ENCODE results near the gene AJAP1. TPM values are rescaled to one million over a fixed set of nuclear protein-coding genes. Genes with fewer than 3 reads are reported as not detected.

Gene AJAP1
- total RNA-seq, 1 donor from 2014 or later = not detected

DNA sequence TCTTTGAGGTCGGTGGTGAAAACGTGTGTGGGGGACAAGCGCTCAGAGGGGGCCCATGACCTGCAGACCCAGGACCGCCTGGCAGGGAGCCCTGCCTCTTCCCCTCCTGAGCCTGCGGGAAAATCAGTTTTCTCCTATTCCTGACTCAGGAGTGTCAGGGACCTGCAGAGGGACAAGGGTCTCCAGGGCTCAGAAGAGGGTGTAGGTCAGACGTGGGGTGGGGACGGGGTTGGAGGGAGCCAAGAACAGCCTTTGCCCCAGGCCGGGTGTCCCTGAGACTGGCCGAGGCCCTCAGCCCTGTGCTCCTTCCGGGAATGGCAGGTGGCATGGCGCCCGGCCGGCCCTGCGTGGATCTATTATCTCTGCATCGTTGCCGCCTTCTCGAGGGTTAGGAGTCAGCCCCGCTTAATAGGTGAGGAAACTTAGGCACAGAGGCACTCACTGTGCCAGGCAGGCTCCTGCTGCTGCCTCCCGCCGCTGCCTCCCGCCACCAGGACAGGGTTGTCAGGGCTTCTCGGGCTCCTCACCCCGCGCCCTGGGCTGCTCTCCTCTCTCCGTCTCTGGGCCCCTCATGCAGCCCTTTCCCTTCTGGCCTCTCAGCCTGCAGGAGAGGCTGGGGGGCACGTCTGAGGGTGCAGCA is 37.5 kb downstream of the AJAP1 start:
- no peak for ATAC-seq
- DNase-seq (ENCODE audit: missing footprints) = no peak
- intact Hi-C loops (cut with DNase I) = no loop called here

DNA sequence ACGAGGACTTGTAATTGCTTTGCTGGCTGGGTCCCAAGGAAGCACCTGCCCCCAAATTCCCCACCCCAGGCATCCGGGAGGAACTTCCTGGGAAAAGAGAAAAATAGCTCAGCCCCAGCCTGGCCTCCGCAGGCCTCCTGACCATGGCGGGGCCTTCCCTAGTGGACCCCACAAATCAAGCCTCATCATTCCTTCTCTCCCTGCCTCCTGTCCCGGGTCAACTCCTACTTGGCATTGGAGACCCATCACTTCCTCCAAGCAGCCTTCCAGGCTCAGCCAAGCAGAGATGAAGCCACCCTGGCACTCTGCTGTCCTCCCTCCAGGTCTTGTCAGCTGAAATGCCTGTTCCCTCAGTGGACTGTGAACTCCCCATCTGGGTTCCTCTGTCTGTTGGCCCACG is 38.0 kb downstream of the AJAP1 start:
- intact Hi-C loops (cut with DNase I) = no loop called here
- no peak for DNase-seq (ENCODE audit: missing footprints)
- ATAC-seq = no peak

DNA sequence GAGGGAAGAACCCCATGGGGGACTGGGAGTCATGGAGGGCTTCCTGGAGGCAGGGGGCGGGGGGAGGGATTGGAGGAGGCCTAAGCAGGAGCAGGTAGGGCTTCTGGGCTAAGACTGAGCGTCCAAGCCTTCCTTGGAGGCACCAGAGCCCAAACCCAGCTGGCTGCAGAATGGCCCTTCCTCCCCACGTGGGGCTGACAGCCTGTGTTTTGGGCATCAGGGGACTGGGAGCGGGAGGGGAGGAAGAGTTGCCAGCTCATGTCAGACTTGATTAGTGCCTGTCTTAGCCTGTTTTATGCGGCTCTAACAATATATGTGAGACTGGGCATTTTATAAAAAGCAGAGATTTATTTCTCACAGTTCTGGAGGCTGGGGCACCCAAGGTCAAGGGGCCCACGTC is 38.9 kb downstream of the AJAP1 start:
- DNase-seq (ENCODE audit: missing footprints) (no peak), ATAC-seq (no peak)
- intact Hi-C loops (cut with DNase I) = no loop called here

DNA sequence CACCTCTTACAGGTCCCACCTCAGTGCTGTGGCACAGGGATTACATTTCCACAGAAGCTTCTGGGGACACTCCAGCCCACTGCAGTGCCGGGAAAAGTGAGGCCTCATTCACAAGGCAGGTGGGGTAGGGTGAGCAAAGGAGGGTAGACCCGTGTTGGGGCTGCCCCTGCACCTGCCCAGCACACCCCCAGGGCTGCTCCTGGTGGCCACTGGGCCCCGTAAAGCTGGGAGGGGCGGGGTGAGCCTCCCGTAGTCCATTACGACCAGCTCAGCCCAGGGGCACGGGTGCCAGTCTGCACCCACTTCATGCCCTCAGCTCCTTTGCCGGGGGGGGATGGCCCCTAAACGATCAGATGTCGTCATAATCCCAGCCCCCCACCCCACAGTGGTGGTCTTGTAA is 39.5 kb downstream of the AJAP1 start:
- no peak for ATAC-seq
- no peak for DNase-seq (ENCODE audit: missing footprints)
- intact Hi-C loops (cut with DNase I) = no loop called here

DNA sequence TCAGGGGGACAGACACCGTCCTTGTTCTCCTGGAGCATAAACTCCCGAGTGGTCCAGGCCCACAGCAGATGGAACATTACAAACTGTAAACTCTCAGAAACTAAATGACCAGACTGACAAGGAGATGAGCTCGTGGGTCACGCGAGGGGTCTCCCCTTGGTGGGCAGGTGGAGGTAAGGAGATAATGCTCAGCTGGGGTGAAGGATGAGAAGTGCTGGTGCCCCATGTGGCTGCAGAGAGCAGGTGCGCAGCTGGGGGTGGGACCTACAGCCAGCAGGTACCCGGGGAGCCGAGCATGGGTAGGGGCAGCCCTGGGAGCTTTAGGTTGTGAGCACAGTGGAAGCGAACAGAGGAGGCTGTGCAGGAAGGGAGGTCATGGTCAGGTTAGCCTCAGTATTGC is 40.1 kb downstream of the AJAP1 start:
- ATAC-seq (no peak), DNase-seq (ENCODE audit: missing footprints) (no peak)
- intact Hi-C loops (cut with DNase I) = no loop called here

DNA sequence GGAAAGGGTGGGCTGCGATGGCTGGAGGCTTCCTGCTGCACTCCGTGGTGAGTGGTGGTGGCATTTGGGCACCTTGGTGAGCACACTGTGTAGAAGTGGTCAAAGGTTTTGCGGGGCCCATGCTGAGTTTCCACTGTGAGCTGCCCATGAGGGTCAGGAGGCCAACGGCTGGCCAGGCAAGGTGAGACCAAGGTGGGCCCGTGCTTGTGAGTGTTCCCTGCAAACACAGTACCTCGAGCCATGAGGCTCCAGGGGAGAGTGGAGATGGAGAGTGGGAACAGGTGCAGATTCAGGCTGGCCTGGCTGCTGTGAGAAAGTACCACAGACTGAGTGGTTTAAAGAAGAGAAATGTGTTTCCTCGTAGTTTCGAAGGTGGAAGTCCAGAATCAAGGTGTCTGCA is 40.8 kb downstream of the AJAP1 start:
- no peak for DNase-seq (ENCODE audit: missing footprints)
- intact Hi-C loops (cut with DNase I) = no loop called here
- no peak for ATAC-seq

DNA sequence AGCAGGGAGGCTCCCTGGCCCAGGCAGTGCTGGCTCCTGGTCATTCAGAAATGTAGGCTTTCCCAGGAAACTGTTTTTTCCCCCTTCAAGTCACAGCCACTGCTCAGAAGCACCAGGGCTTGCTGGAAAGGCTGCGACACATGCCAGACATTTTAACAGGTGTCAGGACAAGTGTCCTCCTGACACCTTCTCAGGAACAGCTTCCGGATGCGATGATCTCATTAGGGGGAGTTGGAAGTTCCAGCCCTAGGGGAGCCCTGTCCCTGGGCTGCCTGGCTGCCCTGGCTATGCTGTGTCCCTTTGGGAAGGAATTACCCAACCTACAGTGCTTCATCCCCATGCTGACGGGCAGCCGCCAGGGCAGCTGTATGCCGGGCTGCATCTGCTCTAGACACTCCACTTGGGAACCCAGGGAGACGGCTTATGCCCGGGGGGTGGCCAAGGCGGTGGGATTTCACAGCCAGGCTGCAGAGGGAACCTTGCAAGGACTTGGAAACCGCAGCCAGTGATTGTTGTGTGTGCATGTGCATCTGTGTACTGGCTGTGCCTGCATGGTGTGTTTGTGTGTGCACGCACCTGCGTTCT is 41.8 kb downstream of the AJAP1 start:
- intact Hi-C loops (cut with DNase I) = no loop called here
- DNase-seq (ENCODE audit: missing footprints) = no peak
- ATAC-seq = no peak

DNA sequence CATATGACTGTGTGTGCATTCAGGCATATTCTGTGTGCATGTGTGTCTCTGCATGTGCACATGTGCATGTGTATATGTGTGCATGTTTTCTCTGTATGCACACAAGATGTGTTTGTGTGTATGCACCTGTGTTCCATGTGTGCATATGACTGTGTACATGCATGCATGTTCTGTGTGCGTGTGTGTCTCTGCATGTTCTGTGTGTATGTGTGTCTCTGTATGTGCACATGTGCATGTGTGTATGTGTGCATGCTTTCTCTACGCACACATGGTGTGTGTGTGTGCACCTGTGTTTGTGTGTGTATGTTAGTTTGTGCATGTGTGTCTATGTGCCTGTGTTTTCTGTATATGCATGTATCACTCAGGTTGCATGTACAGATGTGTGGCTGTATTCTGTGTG is 42.3 kb downstream of the AJAP1 start:
- ATAC-seq = no peak
- no peak for DNase-seq (ENCODE audit: missing footprints)
- intact Hi-C loops (cut with DNase I) = no loop called here

DNA sequence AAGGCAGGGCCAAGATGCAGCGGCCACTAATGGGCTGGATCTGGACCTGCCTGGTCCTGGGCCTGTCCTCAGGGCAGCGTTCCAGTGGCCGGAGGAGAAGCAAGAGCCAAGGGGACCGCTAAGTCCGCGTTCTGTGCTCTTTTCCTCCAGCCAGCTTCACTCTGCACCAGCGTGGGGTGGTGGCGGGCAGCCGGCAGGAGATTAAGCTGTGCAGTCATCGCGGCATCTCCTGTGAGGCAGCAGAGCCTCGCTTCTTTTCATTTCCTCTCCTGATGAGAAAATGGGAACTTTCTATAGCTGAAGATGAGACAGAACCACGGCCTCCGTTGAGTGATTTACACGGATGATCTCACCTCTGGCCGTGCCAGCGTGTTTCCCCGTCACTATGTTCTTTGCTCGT is 43.4 kb downstream of the AJAP1 start:
- no peak for DNase-seq (ENCODE audit: missing footprints)
- no peak for ATAC-seq
- intact Hi-C loops (cut with DNase I) = no loop called here

DNA sequence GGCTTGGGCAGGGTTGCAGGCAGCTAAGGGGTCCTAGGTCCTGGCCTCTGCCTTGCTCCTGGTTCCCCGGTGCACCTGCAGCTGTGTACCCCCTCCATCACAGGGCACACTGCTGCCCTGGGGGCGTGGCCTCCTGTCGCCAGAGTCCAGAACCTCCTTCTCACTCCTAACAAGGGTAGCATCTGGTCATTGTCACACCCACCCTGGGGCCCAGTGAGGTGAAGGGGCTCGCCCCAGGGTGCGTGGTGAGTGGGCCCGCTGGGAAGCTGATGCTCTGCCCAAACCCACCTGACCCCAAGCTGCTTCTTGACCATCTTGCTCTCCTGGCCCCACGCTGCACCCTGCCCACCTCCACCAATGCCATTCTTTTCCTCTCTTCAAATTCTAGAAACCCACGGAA is 44.5 kb downstream of the AJAP1 start:
- peak; percentile 31 for DNase-seq (ENCODE audit: missing footprints)
- intact Hi-C loops (cut with DNase I) = no loop called here
- ATAC-seq = no peak

DNA sequence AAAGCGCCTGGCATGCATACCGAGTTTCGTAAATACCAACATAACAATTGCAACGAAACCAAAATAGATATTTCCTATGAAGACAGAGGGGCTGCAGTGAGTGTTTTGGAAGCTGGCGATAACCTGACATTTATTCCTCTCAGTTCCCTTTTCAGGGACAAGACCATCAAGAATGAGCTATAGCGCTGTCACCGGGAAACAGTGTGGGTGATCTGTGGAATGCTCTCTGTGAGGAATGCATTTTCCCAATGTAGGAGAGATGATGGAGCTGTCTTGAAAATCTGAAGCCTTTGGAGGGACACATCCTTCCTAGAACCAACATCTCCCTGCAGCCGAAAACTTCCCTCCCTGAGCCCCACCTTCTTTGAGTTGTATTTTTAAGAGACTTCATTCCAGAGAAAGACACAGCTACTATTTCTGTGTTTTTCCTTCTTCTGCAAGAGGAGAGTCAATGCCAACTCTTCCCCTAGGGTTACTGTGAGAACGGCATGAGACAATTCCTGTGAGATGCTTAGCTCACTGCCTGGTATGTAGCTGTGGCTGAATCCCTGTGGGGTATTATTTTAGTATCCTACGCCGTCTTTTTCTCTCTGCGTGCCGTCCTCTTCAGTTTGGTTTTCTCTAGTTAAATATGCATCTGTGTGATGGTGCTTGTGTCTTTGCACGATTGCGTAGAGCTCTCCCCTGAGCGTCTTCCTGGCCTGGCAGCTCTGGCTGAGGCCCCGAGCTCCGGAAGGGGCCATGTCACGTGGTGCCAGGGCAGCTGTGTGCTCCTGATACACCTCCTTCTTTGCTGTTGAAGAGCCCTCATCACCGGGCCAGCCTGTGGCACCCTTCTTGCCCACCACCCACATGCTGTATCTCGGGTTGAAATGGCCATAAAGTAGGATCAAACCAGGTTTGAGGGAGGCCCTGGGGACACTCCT is 45.2 kb downstream of the AJAP1 start:
- DNase-seq (ENCODE audit: missing footprints) (peak; percentile 2), ATAC-seq (no peak)
- intact Hi-C loops (cut with DNase I) = no loop called here

DNA sequence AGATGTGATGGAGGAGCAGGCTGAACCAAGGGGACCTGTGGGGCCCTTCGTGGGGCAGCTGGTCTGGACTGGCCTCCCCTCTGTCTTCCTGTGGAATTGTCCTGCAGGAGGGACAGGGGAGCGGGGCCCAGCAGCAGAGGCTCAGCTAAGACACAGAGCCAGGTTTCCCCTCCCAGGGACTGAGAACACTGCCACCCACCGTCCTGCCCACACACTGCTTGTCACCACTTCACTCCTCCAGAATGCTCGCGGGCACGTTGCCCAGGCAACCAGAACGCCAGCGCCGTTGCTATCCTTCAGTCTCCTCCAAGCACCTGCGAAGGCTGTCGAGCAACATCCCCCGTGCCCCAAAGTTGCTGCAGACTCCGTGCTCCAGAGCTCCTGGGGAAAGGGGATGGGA is 46.4 kb downstream of the AJAP1 start:
- no peak for ATAC-seq
- intact Hi-C loops (cut with DNase I) = no loop called here
- DNase-seq (ENCODE audit: missing footprints) = peak; percentile 35

DNA sequence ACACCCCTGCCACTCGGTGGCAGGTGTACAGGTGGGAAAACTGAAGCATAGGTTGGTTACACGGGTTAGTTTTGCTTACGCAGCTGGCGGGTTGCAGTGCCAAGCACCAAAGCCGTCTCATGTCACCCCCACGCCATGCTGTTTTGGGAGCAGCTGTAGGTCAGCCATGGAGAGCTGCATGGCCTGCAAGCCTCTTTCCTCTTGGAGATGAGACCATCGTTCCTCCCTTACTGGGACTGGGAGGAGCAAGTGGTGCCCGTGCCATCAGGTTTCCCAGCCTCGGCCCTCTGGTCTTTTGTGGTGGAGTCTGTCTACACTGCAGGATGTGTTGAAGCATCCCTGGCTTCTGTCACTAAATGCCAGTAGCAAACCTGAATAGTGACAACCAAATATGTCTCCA is 46.9 kb downstream of the AJAP1 start:
- peak; percentile 32 for DNase-seq (ENCODE audit: missing footprints)
- ATAC-seq = no peak
- intact Hi-C loops (cut with DNase I) = no loop called here

DNA sequence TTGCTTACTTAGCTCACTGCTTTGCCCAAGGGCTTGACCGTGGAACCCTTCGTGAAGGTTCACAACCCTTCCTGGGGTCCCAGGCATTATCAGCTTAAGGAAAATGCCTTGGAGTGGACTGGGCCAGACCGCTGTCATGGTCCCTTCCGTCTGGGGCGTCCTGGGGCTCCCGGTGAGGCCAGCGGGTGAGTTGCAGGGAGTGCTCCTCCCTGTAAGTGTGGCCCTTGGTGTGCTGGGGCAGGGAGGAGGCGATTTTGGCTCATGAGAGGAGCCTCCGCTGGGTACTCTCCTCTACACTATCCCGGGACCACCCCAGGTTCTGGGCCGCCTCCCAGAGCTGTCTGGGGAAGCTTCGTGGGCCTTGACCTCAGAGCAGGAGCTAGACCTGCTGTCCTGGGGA is 48.1 kb downstream of the AJAP1 start:
- DNase-seq (ENCODE audit: missing footprints) (peak; percentile 53), ATAC-seq (no peak)
- intact Hi-C loops (cut with DNase I) = no loop called here

DNA sequence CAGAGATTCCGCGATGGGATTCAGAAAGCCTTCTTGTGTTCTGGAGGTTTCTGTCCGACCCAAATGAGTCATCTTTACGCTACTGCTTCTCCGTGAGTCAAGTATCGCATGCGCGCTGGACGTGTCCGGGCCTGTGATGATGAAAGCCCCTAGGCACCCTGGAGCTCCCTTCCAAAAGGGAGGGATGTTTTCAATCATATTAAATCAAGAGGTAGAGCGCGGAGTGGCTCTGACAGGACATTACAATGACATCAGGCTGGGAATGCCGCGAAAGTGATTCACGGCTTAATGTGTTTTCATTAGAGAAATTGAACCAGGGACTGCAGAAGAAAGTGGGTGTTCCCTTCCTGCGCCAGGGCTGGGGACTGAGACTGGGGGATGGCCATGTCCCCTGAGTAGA is 48.5 kb downstream of the AJAP1 start:
- DNase-seq (ENCODE audit: missing footprints) (peak; percentile 37), ATAC-seq (no peak)
- intact Hi-C loops (cut with DNase I) = no loop called here

DNA sequence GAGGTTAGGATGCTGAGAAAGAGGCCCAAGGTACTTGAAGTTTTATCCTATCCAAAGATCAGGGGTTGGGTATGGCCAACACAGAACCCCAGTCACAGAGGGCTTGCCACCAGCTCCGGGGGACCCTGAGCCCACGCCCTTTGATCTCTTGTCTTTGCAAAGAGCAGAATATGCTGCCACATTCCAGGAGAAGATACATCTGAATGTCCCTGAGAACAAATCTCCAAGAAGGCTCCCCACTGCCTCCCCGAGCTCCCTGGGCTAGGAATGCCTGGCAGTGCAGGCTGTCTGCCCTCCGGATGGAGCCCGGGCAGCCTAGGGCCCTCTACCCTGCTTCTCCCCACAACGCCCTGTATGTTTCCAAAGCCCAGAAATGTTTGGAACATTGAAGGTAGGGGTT is 49.2 kb downstream of the AJAP1 start:
- intact Hi-C loops (cut with DNase I) = no loop called here
- DNase-seq (ENCODE audit: missing footprints) (peak; percentile 3), ATAC-seq (no peak)

DNA sequence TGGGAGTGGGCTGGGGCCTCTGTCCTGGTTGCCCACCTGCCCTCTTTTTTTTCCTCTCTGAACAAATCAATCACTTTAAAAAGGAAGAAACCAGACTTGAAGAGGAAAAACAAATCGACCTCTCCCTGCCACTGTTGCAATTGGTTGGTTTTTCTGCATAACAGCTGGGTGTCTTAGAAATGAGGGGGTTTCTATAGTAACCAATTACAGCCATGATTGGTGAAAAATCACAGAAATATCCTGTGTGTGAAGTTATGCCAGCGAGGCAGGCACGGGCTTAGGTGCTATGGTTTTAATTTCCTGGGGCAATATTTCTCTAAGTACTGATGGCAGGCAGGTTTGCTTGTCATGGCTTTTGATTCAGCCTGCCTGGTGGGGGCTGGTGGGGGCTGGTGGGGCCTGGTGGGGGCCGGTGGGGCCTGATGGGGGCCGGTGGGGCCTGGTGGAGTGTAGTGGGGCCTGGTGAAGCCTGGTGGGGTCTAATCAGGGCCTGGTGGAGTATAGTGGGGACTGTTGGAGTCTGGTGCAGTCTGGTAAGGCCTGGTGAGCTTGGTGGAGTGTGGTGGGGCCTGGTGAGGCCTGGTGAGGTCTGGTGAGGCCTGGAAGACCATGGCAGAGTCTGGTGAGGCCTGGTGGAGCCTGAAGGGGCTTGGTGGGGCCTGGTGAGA is 54.6 kb downstream of the AJAP1 start:
- intact Hi-C loops (cut with DNase I) = no loop called here
- ATAC-seq = no peak
- DNase-seq (ENCODE audit: missing footprints) = no peak

DNA sequence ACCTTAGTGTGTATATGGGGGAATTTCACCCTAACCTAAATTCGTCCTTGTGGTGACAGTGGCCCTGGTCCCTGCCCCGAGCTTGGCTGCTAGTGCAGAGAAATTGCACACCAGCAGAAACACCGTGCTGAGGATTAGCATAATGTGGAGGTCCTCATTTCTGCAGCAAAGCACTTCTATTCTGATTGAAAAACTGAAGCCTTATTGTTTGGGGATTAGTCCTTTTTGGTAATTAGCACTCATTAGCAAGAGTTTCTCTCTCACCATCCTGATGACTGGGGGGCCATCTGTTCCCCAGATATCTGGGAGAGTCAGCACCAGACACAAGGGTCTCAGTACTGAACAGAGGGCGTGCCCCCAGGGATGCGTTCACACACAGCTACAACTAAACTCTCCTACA is 55.2 kb downstream of the AJAP1 start:
- ATAC-seq (no peak), DNase-seq (ENCODE audit: missing footprints) (no peak)
- intact Hi-C loops (cut with DNase I) = no loop called here

DNA sequence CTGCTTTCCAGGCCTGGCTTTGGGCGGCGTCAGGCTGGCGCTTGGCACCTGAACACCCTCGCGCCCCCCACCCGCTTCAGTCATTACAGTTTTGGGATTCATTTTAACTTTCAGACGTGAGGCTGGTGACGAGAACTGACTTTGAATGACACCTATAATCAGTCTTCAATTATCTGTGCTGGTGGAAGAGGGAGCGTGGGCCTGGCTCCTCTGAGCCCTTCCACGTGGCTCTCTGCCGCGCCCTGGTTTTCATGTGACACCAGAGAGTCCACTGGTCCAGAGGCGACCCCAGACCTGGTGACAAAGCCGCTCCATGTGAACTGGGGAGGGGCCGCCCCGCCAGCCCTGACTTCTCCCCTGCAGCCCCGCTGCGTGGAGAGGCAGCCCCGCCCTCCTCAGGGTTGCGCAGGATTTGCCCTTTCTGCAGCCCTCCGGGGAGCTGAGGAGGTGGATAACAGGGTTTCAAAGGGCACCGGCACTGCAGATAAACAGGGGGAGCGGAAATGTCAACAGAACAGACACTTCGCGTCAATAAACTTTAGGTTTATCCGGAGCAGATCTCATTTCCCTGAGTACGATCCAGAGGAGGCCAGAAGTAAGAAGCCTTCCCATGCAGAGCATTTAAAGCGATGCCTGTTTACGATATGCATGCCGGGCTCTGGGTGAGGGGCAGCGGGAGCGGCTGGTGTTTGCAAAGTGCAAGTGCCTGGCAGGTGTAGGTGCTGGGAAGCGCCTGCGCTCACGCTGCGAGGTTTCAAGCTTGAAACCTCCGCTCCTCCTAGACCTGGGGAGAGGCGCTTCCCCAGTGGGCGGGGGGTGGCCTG is 56.4 kb downstream of the AJAP1 start:
- no peak for ATAC-seq
- DNase-seq (ENCODE audit: missing footprints) = no peak
- intact Hi-C loops (cut with DNase I) = no loop called here

Measured in Right ventricle myocardium inferior (tissue), 1 donor.